ENCODE measurements around the gene IAPP. TPM values are rescaled to one million over a fixed set of nuclear protein-coding genes. Genes with fewer than 3 reads are reported as not detected.

IAPP gene
- total and polyA plus RNA-seq, 9 of the 15 experiments (the other 6 are each of a cell fraction or from before 2014, with no cell fraction given): not detected

GRCh38 chr12:21354641-21355040, 18.1 kb upstream of the IAPP start (continued):
- TF ChIP-seq ATF3 (IDR thresholded peaks at IDR 0.05) (peak; percentile 58), ATF3 (CRISPR knock-in tag; conservative IDR thresholded peaks at IDR 0.05) (no peak), NCOR1 (IDR thresholded peaks at IDR 0.05) (no peak), C11orf30 (IDR thresholded peaks at IDR 0.05; ENCODE audit: low read depth) (0 out of 2 replicates have a peak, but pooled peaks have one; percentile 13), SMARCE1 (IDR thresholded peaks at IDR 0.05) (0 out of 2 replicates have a peak, but pooled peaks have one; percentile 36), TARDBP (IDR thresholded peaks at IDR 0.05) (no peak), NRF1 (conservative IDR thresholded peaks at IDR 0.05 in 1 of 2, IDR thresholded peaks at IDR 0.05 in 1 of 2) (no peak), ZNF3 (CRISPR knock-in tag; IDR thresholded peaks at IDR 0.05) (no peak), HNRNPUL1 (IDR thresholded peaks at IDR 0.05; ENCODE audit: low read length) (no peak), SMARCA5 (IDR thresholded peaks at IDR 0.05) (no peak), ZNF398 (CRISPR knock-in tag; IDR thresholded peaks at IDR 0.05) (no peak), ZNF785 (CRISPR knock-in tag; IDR thresholded peaks at IDR 0.05) (no peak), ZNF197 (CRISPR knock-in tag; IDR thresholded peaks at IDR 0.05; ENCODE audit: low read depth) (no peak), ZBTB34 (CRISPR knock-in tag; IDR thresholded peaks at IDR 0.05) (no peak), ZNF274 (IDR thresholded peaks at IDR 0.05; ENCODE audit: borderline replicate concordance, low read depth, low read length) (no peak), CBFA2T3 (IDR thresholded peaks at IDR 0.05) (no peak), SFPQ (IDR thresholded peaks at IDR 0.05; ENCODE audit: low read depth, low read length) (no peak), NCOA6 (IDR thresholded peaks at IDR 0.05) (no peak), TEAD4 (IDR thresholded peaks at IDR 0.05; ENCODE audit: low read length) (no peak), TEAD4 (CRISPR knock-in tag; IDR thresholded peaks at IDR 0.05; ENCODE audit: borderline replicate concordance) (no peak), JUND (IDR thresholded peaks at IDR 0.05; ENCODE audit: borderline replicate concordance, low read depth, low read length) (peak; percentile 49; the same call in 1 of the 2 replicates), JUND (tag; IDR thresholded peaks at IDR 0.05; ENCODE audit: borderline replicate concordance, low read depth, low read length) (peak; percentile 45; the same call in 1 of the 3 replicates)
